RWPE1 (cell line): ENCODE results near the gene CST6.

Experiments
- CTCF ChIA-PET: fragments of 350-600 bp; sonication (Branson Sonifier 250); formaldehyde crosslinking; extraction: SDS; loops from one replicate; lab custom pipeline; 2021; lab: Yijun Ruan, JAX
- POLR2A ChIA-PET: fragments of 400-600 bp; formaldehyde crosslinking; extraction: SDS; loops from one replicate; lab custom pipeline; 2020; ENCODE audit warnings: antibody characterized with exemption; ENCODE audit not compliant: low non-redundant PET; lab: Yijun Ruan, JAX
- DNase-seq: peaks from one replicate; pipeline ENCODE4 v3.0.0; 2012; ENCODE audit warnings: low spot score
- H3K27ac ChIP-seq: fragments of 450-650 bp; 2 replicates; pipeline ENCODE4 v1.5.1; 2017
- CTCF ChIP-seq: fragments of 450-650 bp; conservative IDR thresholded peaks from 2 replicates; pipeline ENCODE4 v1.5.1; 2017; ENCODE audit warnings: low read depth, mild to moderate bottlenecking

Gene CST6

GRCh38 chr11:66051766-66052663 is 40.2 kb downstream of the CST6 start, which contains the start of gene SF3B2:
TSS of gene SF3B2 (plus strand) at chr11:66052364. CDS start at chr11:66052385, 21 bp downstream.
- DNase-seq: peak; percentile 94
- POLR2A ChIA-PET: interaction anchor here (0.5 to 1.1 kb wide), 6 partner anchors 11 to 790 kb away, joined by 3 to 13 read pairs (median 5); partner anchors contain the start of gene POLA2
- CTCF ChIA-PET: interaction anchor here (0.7 to 4.1 kb wide), 3 partner anchors 16 to 158 kb away, joined by 3 to 32 read pairs (median 5); no protein-coding TSS in a partner anchor
- peak within 1 kb of the TSS; percentile 92 for H3K27ac ChIP-seq
- TF ChIP-seq CTCF: no peak

GRCh38 chr11:66052664-66052982 is 40.8 kb downstream of the CST6 start:
- ChIA-PET CTCF (interaction anchor here (0.7 to 4.1 kb wide), 3 partner anchors 15 to 159 kb away, joined by 3 to 32 read pairs (median 5); no protein-coding TSS in a partner anchor), POLR2A (interaction anchor here (0.8 to 1.1 kb wide), 3 partner anchors 10 to 38 kb away, joined by 4 to 13 read pairs (median 5); no protein-coding TSS in a partner anchor)
- no peak for TF ChIP-seq CTCF
- H3K27ac ChIP-seq: peak overlapping the region; percentile 92
- no peak for DNase-seq

GRCh38 chr11:66055021-66055420 is 43.2 kb downstream of the CST6 start:
- ChIA-PET POLR2A (no interaction called here), CTCF (interaction anchor here (0.6 to 4.1 kb wide), 3 partner anchors 13 to 333 kb away, joined by 3 to 32 read pairs (median 3); no protein-coding TSS in a partner anchor)
- H3K27ac ChIP-seq: no peak overlapping the region
- TF ChIP-seq CTCF: no peak
- no peak for DNase-seq

DNA sequence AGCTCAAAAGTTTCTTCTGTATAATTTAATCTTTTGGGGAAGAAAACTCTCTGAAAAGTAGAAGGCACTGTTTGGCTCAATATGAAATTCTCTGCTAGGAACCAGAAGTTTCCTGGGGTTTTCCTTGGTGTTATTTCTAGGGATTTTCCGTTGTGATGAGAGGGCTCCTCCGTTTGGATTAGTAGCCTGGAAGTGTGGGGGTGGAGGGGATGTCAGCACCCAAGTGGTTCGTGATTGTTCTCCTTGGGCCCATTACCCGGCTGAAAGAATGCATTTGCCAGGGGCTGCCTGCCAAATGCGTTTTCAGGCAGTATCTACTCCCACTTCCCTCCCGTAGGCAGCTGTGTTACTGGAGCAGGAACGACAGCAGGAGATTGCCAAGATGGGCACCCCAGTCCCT is 44.7 kb downstream of the CST6 start:
- no peak for TF ChIP-seq CTCF
- no peak for DNase-seq
- ChIA-PET POLR2A (interaction anchor here (0.7 kb wide), 1 partner anchor 20 kb away, joined by 7 read pairs; no protein-coding TSS in a partner anchor), CTCF (interaction anchor here (0.6 to 0.7 kb wide), 3 partner anchors 11 to 330 kb away, joined by 3 read pairs; no protein-coding TSS in a partner anchor)
- H3K27ac ChIP-seq: no peak overlapping the region

DNA sequence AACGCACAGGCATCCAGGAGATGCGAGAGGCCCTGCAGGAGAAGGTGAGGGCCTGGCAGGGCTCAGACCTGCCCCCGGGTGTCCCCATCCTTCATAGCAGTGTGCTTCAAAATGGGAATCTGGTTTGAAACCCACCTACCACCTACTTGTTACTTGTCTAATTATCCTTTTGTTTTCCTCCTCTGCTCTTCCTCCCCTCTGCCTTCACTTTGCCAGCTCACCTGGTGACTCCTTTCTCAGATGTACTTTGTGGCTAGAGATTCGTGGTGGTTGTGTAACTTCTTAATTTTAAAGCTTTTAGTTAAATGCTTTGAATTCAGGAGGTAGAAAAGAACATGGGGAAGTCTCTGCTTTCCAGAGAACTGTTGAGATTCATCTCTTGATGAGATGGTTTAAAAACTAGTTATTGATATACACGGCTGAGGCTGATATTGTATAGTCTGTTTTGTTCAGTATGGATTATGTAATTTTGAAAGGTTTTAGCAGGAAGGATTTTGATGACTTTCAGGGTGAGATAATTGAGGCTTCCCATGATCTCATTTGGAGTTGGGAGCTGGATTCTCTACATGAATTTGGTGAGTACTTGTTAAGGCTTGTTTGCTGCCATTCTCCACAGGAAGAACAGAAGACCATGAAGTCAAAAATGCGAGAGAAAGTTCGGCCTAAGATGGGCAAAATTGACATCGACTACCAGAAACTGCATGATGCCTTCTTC is 48.3 kb downstream of the CST6 start:
- ChIA-PET POLR2A (no interaction called here), CTCF (no interaction called here)
- no peak for DNase-seq
- TF ChIP-seq CTCF: no peak
- peak overlapping the region; percentile 33 for H3K27ac ChIP-seq

DNA sequence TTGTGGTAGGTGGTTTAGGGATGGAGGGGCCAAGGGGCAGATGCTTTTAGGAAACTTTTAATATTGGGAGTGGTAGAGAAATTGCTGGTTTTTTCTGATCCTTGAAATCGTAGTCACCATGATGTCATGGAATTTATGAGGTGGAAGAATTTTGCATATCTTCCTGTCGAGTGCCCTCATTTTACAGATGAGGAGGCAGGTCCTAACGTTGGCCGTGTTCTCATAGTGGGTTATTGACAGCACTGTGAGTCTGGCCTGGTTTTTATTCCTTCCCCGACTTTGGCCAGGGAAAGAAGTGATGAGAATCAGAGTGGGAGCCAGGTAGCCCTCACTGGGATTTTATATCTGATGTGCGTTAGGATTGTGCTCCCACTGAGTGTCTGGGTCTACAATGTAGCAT is 49.5 kb downstream of the CST6 start:
- H3K27ac ChIP-seq: peak overlapping the region; percentile 23; the same call in 1 of the 2 replicates
- POLR2A ChIA-PET: no interaction called here
- no peak for TF ChIP-seq CTCF
- CTCF ChIA-PET: no interaction called here
- no peak for DNase-seq
